ENCODE results near the gene CASP2.

DNA sequence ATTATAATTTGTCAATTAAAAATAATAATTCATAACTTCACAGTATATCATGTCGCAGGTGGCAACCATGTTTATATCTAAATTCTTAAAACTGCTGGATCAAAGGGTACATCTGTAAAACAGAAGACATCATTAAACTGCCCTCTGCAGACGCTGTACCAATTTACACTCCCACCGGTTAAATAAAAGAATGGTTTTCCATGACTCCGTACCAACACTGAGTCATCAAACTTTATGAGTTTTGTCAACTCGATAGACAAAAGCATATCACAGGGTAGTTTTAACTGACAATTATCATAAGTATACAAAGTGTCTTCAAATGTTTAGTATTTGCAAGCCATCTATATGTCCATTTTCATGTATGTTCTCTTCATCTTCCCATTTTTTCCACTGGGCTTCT is 30.6 kb upstream of the CASP2 start:
- TF ChIP-seq CTCF (IDR thresholded peaks at IDR 0.05) = no peak
- TF ChIP-seq POLR2A (IDR thresholded peaks at IDR 0.05) = no peak

Measured in heart left ventricle (tissue), 13 donors.